ENCODE results near the gene GRIK4. TPM values are rescaled to one million over a fixed set of nuclear protein-coding genes. Genes with fewer than 3 reads are reported as not detected.

GRIK4 gene
- total and polyA plus RNA-seq, 4 donors = 0.05 to 0.25 (median 0.06) TPM; not detected in 1

GRCh38 chr11:120811731-120812130 is 300.2 kb downstream of the GRIK4 start:
- DNase-seq (ENCODE audit: low spot score) = no peak
- no peak overlapping the region for H3K4me3 ChIP-seq (ENCODE audit: low read depth in 1 of 3, low read length in 3 of 3)
- no peak overlapping the region for H3K27ac ChIP-seq (ENCODE audit: low read depth in 1 of 2, low read length in 2 of 2)
- no peaks in the 10 kb centered on the region for H3K27me3 ChIP-seq (ENCODE audit: control insufficient read depth in 4 of 4, insufficient read depth in 4 of 4, low read length in 3 of 4)
- TF ChIP-seq EGR1 (IDR thresholded peaks at IDR 0.05; ENCODE audit: low read depth in 2 of 2) (no peak), YY1 (IDR thresholded peaks at IDR 0.05) (no peak), FOXA1 (IDR thresholded peaks at IDR 0.05) (no peak), RXRA (IDR thresholded peaks at IDR 0.05) (no peak), GABPA (IDR thresholded peaks at IDR 0.05 in 1 of 2, conservative IDR thresholded peaks at IDR 0.05 in 1 of 2) (no peak), TAF1 (conservative IDR thresholded peaks at IDR 0.05) (no peak), JUND (IDR thresholded peaks at IDR 0.05) (no peak), ATF3 (IDR thresholded peaks at IDR 0.05) (no peak), RAD21 (IDR thresholded peaks at IDR 0.05) (no peak), ZBTB33 (IDR thresholded peaks at IDR 0.05) (no peak), REST (IDR thresholded peaks at IDR 0.05) (no peak), HNF4A (conservative IDR thresholded peaks at IDR 0.05) (no peak), SP1 (IDR thresholded peaks at IDR 0.05) (no peak)
- TF ChIP-seq, protein P1, sequence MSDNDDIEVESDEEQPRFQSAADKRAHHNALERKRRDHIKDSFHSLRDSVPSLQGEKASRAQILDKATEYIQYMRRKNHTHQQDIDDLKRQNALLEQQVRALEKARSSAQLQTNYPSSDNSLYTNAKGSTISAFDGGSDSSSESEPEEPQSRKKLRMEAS (IDR thresholded peaks at IDR 0.05) = no peak
- no peaks in the 10 kb centered on the region for H3K36me3 ChIP-seq (ENCODE audit: control insufficient read depth in 4 of 4, insufficient read depth in 3 of 4, low read depth in 1 of 4, low read length in 3 of 4)
- H3K9ac ChIP-seq (ENCODE audit: low read depth in 1 of 2, low read length in 2 of 2) = no peak overlapping the region
- no peaks in the 10 kb centered on the region for H3K9me3 ChIP-seq (ENCODE audit: control insufficient read depth in 4 of 4, low read length in 3 of 4)
- peaks cover 4 to 12% (median 9%) of the 10 kb centered on the region in 4 donors for H3K4me1 ChIP-seq (ENCODE audit: control insufficient read depth in 4 of 4, insufficient read depth in 4 of 4, low read length in 3 of 4)
- WGBS = 94% methylated on average over 5 of the region's 5 CpGs

DNA sequence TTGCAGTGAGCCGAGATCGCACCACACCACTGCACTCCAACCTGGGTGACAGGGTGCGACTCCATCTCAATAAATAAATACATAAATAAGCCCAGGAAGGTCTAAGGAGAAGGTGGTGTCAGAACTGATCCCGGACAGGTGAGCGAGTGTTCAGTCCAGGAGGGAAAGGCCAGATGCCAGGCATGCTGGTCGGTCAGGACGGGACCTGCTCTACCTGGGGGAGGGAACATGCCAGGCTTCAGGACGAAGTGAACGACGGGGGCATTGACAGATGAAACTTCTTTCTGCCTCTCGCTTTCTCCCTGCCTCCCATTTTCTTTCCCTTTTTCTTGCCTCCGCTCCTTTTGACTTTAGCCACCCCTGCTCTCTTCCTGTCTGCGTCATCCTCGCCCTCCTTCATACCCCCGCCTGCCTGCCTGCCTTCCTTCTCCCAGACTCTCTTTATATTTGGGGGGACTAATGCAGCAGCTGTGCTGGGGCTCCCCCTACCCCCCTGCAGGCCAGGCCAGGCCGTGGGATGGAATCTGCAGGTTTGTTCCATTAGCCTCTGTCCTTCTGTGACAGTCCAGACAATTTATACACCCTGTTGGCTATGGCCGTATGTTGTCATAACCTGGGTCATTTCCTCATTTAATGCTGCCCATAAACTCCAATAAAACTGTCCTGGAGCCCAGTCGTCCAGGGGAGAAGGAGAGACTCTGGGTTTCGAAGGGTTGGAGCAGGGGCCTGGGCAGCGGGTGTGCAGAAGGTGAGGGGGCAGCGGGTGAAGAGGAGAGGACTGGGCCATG is 303.2 kb downstream of the GRIK4 start:
- H3K9me3 ChIP-seq (ENCODE audit: control insufficient read depth in 4 of 4, low read length in 3 of 4) = no peaks in the 10 kb centered on the region

More for the DNA sequence above, 303.2 kb downstream of the GRIK4 start:
- Histone ChIP-seq H3K36me3 (ENCODE audit: control insufficient read depth in 4 of 4, insufficient read depth in 3 of 4, low read depth in 1 of 4, low read length in 3 of 4) (no peaks in the 10 kb centered on the region), H3K4me1 (ENCODE audit: control insufficient read depth in 4 of 4, insufficient read depth in 4 of 4, low read length in 3 of 4) (no peaks in the 10 kb centered on the region), H3K27ac (ENCODE audit: low read depth in 1 of 2, low read length in 2 of 2) (no peak overlapping the region), H3K27me3 (ENCODE audit: control insufficient read depth in 4 of 4, insufficient read depth in 4 of 4, low read length in 3 of 4) (no peaks in the 10 kb centered on the region), H3K9ac (ENCODE audit: low read depth in 1 of 2, low read length in 2 of 2) (no peak overlapping the region), H3K4me3 (ENCODE audit: low read depth in 1 of 3, low read length in 3 of 3) (no peak overlapping the region)
- TF ChIP-seq TAF1 (conservative IDR thresholded peaks at IDR 0.05) (no peak), JUND (IDR thresholded peaks at IDR 0.05) (no peak), FOXA2 (IDR thresholded peaks at IDR 0.05) (no peak), ATF3 (IDR thresholded peaks at IDR 0.05) (no peak), ZBTB33 (IDR thresholded peaks at IDR 0.05) (no peak), NR2F2 (IDR thresholded peaks at IDR 0.05) (no peak), RAD21 (IDR thresholded peaks at IDR 0.05) (no peak), HNF4G (IDR thresholded peaks at IDR 0.05) (no peak), HNF4A (conservative IDR thresholded peaks at IDR 0.05) (no peak), RXRA (IDR thresholded peaks at IDR 0.05) (no peak), EGR1 (IDR thresholded peaks at IDR 0.05; ENCODE audit: low read depth in 2 of 2) (no peak), SP1 (IDR thresholded peaks at IDR 0.05) (no peak), GABPA (IDR thresholded peaks at IDR 0.05 in 1 of 2, conservative IDR thresholded peaks at IDR 0.05 in 1 of 2) (no peak), FOXA1 (IDR thresholded peaks at IDR 0.05) (no peak)
- TF ChIP-seq, protein P2, sequence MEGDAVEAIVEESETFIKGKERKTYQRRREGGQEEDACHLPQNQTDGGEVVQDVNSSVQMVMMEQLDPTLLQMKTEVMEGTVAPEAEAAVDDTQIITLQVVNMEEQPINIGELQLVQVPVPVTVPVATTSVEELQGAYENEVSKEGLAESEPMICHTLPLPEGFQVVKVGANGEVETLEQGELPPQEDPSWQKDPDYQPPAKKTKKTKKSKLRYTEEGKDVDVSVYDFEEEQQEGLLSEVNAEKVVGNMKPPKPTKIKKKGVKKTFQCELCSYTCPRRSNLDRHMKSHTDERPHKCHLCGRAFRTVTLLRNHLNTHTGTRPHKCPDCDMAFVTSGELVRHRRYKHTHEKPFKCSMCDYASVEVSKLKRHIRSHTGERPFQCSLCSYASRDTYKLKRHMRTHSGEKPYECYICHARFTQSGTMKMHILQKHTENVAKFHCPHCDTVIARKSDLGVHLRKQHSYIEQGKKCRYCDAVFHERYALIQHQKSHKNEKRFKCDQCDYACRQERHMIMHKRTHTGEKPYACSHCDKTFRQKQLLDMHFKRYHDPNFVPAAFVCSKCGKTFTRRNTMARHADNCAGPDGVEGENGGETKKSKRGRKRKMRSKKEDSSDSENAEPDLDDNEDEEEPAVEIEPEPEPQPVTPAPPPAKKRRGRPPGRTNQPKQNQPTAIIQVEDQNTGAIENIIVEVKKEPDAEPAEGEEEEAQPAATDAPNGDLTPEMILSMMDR (IDR thresholded peaks at IDR 0.05; ENCODE audit: low read depth, low read length, missing input control) = no peak
- 88% methylated on average over 21 of the region's 21 CpGs for WGBS
- no peak for DNase-seq (ENCODE audit: low spot score)

All from liver (tissue), 9 donors.